NOMO-1 treated with DMSO at 0.1 percent for 48 hours (cell line): ENCODE measurements around the gene VDR.

Experiments used
- DNase-seq: peaks from one replicate; lab custom pipeline; 2025; ENCODE audit not compliant: unreplicated experiment; lab: John Stamatoyannopoulos, UW

Gene VDR

GRCh38 chr12:47800582-47800981 is 104.2 kb downstream of the VDR start:
- no peak for DNase-seq

- no peak for DNase-seq
Measured at GRCh38 chr12:47799357-47799955, 105.3 kb downstream of the VDR start.

GRCh38 chr12:47798382-47798948 is 106.3 kb downstream of the VDR start:
- DNase-seq, result no peak

GRCh38 chr12:47797441-47797840 is 107.4 kb downstream of the VDR start:
- DNase-seq, result no peak

- no peak for DNase-seq
Measured at GRCh38 chr12:47795814-47796411, 108.9 kb downstream of the VDR start.

GRCh38 chr12:47795121-47795813 is 109.5 kb downstream of the VDR start:
- DNase-seq, result no peak

- DNase-seq, result no peak
Measured at GRCh38 chr12:47794679-47795078, 110.1 kb downstream of the VDR start.

- no peak for DNase-seq
Measured at GRCh38 chr12:47793015-47793681, 111.6 kb downstream of the VDR start.

GRCh38 chr12:47791874-47792273 is 112.9 kb downstream of the VDR start:
- DNase-seq, result no peak
